ENCODE results near the gene PLPPR2. TPM values are rescaled to one million over a fixed set of nuclear protein-coding genes. Genes with fewer than 3 reads are reported as not detected.

Gene PLPPR2
- total RNA-seq, 4 donors from 2014 or later = 4.1 to 71.7 (median 23.7) TPM

- Histone ChIP-seq H3K27me3 (no peaks in the 10 kb centered on the region), H3K9me3 (no peaks in the 10 kb centered on the region), H3K27ac (no peak overlapping the region), H3K4me3 (no peak overlapping the region), H3K36me3 (no peaks in the 10 kb centered on the region), H3K4me1 (peaks cover 0 to 4% of the 10 kb centered on the region in 2 donors)
- intact Hi-C loops (cut with DNase I; ENCODE audit: low total_unique reads) = no loop called here
- TF ChIP-seq CTCF (IDR thresholded peaks at IDR 0.05) (no peak), POLR2A (IDR thresholded peaks at IDR 0.05) (no peak)
- DNase-seq = no peak
Measured at GRCh38 chr19:11408591-11408990, 53.4 kb downstream of the PLPPR2 start.

GRCh38 chr19:11410682-11411081, 55.5 kb downstream of the PLPPR2 start:
- no peak for TF ChIP-seq POLR2A (IDR thresholded peaks at IDR 0.05)
- no peak for TF ChIP-seq CTCF (IDR thresholded peaks at IDR 0.05)
- Histone ChIP-seq H3K4me1 (peaks cover 0 to 4% of the 10 kb centered on the region in 2 donors), H3K36me3 (no peaks in the 10 kb centered on the region), H3K9me3 (no peaks in the 10 kb centered on the region), H3K27me3 (no peaks in the 10 kb centered on the region), H3K27ac (no peak overlapping the region), H3K4me3 (no peak overlapping the region)
- DNase-seq = no peak
- intact Hi-C loops (cut with DNase I; ENCODE audit: low total_unique reads) = no loop called here

GRCh38 chr19:11414544-11414943, 59.3 kb downstream of the PLPPR2 start:
- H3K9me3 ChIP-seq = no peaks in the 10 kb centered on the region
- intact Hi-C loops (cut with DNase I; ENCODE audit: low total_unique reads) = no loop called here
- no peak for TF ChIP-seq POLR2A (IDR thresholded peaks at IDR 0.05)
- no peak for TF ChIP-seq CTCF (IDR thresholded peaks at IDR 0.05)
- peaks cover 0 to 8% of the 10 kb centered on the region in 2 donors for H3K4me1 ChIP-seq
- H3K36me3 ChIP-seq = no peaks in the 10 kb centered on the region
- no peak overlapping the region for H3K4me3 ChIP-seq
- H3K27ac ChIP-seq = no peak overlapping the region
- DNase-seq = no peak
- H3K27me3 ChIP-seq = peaks cover 6% of the 10 kb centered on the region in 2 donors

Small RNA genes lying within 50 kb of the gene (small RNA-seq; reads per million reads assigned to genes)
- not detected for gene RF00019

Other genes with a start within 250 kb of the PLPPR2 start
- 10 to 100 TPM in 1 of 4 donors, 1 to 10 TPM in 3; 1.8 to 21.8 (median 2.6) TPM for gene SPC24, start 199.7 kb upstream of the PLPPR2 start, total RNA-seq
- 100 to 1,000 TPM; 326 to 762 (median 535) TPM for gene KANK2, start 157.9 kb upstream of the PLPPR2 start, total RNA-seq
- gene ANGPTL8, start 115.8 kb upstream of the PLPPR2 start, total RNA-seq = 1 to 10 TPM in 1 of 4 donors, not detected in 3; 3.0 TPM
- gene DOCK6, start 92.9 kb upstream of the PLPPR2 start, total RNA-seq = 10 to 100 TPM; 13.5 to 89.4 (median 38.6) TPM
- not detected for gene TSPAN16, start 59.3 kb upstream of the PLPPR2 start, total RNA-seq
- gene RAB3D, start 15.8 kb upstream of the PLPPR2 start, total RNA-seq = 10 to 100 TPM; 14.3 to 61.6 (median 25.7) TPM
- 100 to 1,000 TPM in 1 of 4 donors, 10 to 100 TPM in 3; 41.2 to 117 (median 77.4) TPM for gene TMEM205, start 9.2 kb upstream of the PLPPR2 start, total RNA-seq
- gene CCDC159, start 8.9 kb upstream of the PLPPR2 start, total RNA-seq = 10 to 100 TPM in 3 of 4 donors, 1 to 10 TPM in 1; 1.2 to 46.2 (median 16.4) TPM
- gene SWSAP1, start 19.2 kb downstream of the PLPPR2 start, total RNA-seq = 1 to 10 TPM in 1 of 4 donors, under 1 TPM in 3; 0.48 to 3.5 (median 0.68) TPM
- 1 to 10 TPM; 1.8 to 5.9 (median 4.1) TPM for gene EPOR, start 28.9 kb downstream of the PLPPR2 start, total RNA-seq
- 10 to 100 TPM in 3 of 4 donors, 1 to 10 TPM in 1; 1.0 to 19.0 (median 13.2) TPM for gene RGL3, start 63.9 kb downstream of the PLPPR2 start, total RNA-seq
- 1 to 10 TPM in 1 of 4 donors, under 1 TPM in 1, not detected in 2; 0.48 to 4.4 TPM for gene ODAD3, start 79.7 kb downstream of the PLPPR2 start, total RNA-seq
- 100 to 1,000 TPM in 3 of 4 donors, 10 to 100 TPM in 1; 65.3 to 228 (median 155) TPM for gene PRKCSH, start 80.2 kb downstream of the PLPPR2 start, total RNA-seq
- gene ELAVL3, start 125.6 kb downstream of the PLPPR2 start, total RNA-seq = 1 to 10 TPM in 1 of 4 donors, not detected in 3; 1.1 TPM
- 10 to 100 TPM in 1 of 4 donors, 1 to 10 TPM in 2, under 1 TPM in 1; 0.88 to 14.8 (median 6.3) TPM for gene ZNF653, start 150.4 kb downstream of the PLPPR2 start, total RNA-seq
- gene ECSIT, start 173.7 kb downstream of the PLPPR2 start, total RNA-seq = 100 to 1,000 TPM in 1 of 4 donors, 10 to 100 TPM in 3; 44.6 to 138 (median 58.2) TPM
- gene CNN1, start 183.4 kb downstream of the PLPPR2 start, total RNA-seq = 1,000 to 10,000 TPM in 1 of 4 donors, 100 to 1,000 TPM in 3; 267 to 1,727 (median 599) TPM
- gene ELOF1, start 203.8 kb downstream of the PLPPR2 start, total RNA-seq = 10 to 100 TPM; 19.7 to 89.4 (median 38.9) TPM
- 1 to 10 TPM; 2.5 to 7.7 (median 5.8) TPM for gene ACP5, start 222.2 kb downstream of the PLPPR2 start, total RNA-seq
- gene ZNF627, start 242.1 kb downstream of the PLPPR2 start, total RNA-seq = 10 to 100 TPM; 20.6 to 70.6 (median 36.0) TPM